Adipose tissue (tissue), 3 donors: ENCODE data around the gene GRB10. TPM values are rescaled to one million over a fixed set of nuclear protein-coding genes. Genes with fewer than 3 reads are reported as not detected.

Source experiments
- H3K27ac ChIP-seq: one replicate; pipeline ENCODE4 v1.5.1; 2013; ENCODE audit warnings: low read depth, low read length
- WGBS, 3 donors: extraction: QIAGEN DNeasy Blood & Tissue Kit; methylation state at CpG; one replicate each; pipeline ENCODE4 v1.1.7; 2013; 5-methylcytosine and 5-hydroxymethylcytosine counted together
- polyA plus RNA-seq, 3 donors: library from polyadenylated mRNA; stranded (reverse); fragments of 200-250 nt; gene quantifications; one replicate each; pipeline ENCODE4 v1.2.3, GENCODE V29; 2013
- donor health status: healthy with polysubstance abuse.
- donor health status: Bipolar disorder and iron deficiency.
- donor health status: healthy.

The GRB10 gene
- polyA plus RNA-seq, 3 donors = 25.6 to 61.6 (median 26.1) TPM

GRCh38 chr7:50806143-50806542 is 23.4 kb upstream of the GRB10 start:
- WGBS, 3 donors = 71 to 77% (median 71%) methylated on average over 9 of the region's 9 CpGs

GRCh38 chr7:50805447-50806125 is 22.9 kb upstream of the GRB10 start:
- 48 to 66% (median 53%) methylated on average over 5 of the region's 5 CpGs for WGBS, 3 donors
- H3K27ac ChIP-seq = no peak overlapping the region

More at GRCh38 chr7:50806143-50806542, 23.4 kb upstream of the GRB10 start:
- H3K27ac ChIP-seq = no peak overlapping the region

GRCh38 chr7:50803359-50804337 is 21.0 kb upstream of the GRB10 start:
- H3K27ac ChIP-seq = no peak overlapping the region
- 84 to 88% (median 87%) methylated on average over 5 of the region's 5 CpGs for WGBS, 3 donors

- no peak overlapping the region for H3K27ac ChIP-seq
- WGBS, 3 donors = 86 to 95% (median 87%) methylated on average over 1 of the region's 1 CpG
Measured at GRCh38 chr7:50801907-50802306, 19.2 kb upstream of the GRB10 start.

DNA sequence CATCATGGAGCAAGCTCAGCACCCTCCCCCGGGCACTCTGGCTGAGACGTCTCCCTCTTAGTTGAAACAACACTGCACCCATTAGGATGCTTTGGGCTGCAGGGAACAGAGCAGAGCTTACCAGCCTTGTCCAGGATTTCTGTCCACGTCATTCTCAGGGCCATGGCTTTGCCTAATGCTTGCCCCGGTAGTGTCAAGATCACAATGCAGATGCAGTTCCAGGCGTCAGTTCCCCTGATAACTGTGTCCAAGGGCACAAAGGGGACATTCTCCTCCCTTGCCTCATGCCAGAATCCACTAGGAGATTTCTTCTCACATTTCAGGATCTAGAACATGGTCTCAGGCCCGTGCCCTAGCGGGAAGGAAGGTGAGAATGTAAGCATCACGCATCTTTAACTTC is 17.2 kb upstream of the GRB10 start:
- 89 to 94% (median 92%) methylated on average over 8 of the region's 8 CpGs for WGBS, 3 donors

GRCh38 chr7:50798126-50798525 is 15.4 kb upstream of the GRB10 start:
- 94 to 97% (median 96%) methylated on average over 2 of the region's 2 CpGs for WGBS, 3 donors

More for the DNA sequence above, 17.2 kb upstream of the GRB10 start:
- H3K27ac ChIP-seq = no peak overlapping the region

DNA sequence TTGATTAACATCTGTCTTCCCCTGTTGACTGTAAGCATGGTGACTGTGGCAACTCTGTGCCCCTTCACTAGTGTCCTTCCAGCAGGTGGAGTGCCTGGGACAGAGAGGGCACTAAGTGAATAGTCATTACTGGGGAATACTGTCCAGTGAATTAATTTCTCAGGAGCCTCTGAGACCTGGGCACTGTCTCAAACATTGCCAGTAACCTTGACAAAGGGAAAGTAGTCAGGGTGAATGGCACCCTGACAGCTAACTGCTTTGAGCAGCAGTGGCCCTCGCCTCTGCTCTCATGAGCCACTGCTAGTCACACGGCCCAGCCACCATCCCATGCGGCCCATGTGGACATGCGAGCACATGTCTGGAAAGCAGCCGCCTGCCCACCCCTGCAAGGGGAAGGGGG is 13.1 kb upstream of the GRB10 start:
- 56 to 97% (median 96%) methylated on average over 5 of the region's 5 CpGs for WGBS, 3 donors

More at GRCh38 chr7:50798126-50798525, 15.4 kb upstream of the GRB10 start:
- no peak overlapping the region for H3K27ac ChIP-seq

DNA sequence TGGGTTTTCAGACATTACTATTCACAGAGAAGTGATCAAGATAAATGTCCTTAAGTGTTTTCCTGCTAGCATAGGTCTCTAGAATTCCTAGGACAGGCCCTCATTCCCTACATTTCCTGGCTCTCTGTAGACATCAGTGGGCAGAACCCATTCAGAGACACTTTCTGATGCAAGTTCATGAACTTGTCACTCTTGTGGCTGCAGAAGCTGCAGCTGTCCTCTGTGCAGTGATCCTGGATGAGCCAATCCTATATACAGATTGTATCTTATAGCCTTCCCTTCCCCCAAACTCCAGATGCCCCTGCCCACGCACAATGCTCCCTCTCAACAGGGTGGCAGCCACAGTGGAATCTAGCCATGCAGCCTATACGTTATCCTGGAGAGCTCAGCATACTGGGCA is 12.6 kb upstream of the GRB10 start:
- H3K27ac ChIP-seq = no peak overlapping the region
- WGBS, 3 donors = 80 to 81% (median 80%) methylated on average over 2 of the region's 2 CpGs

More for the DNA sequence above, 13.1 kb upstream of the GRB10 start:
- H3K27ac ChIP-seq = no peak overlapping the region

GRCh38 chr7:50793947-50794570 is 11.4 kb upstream of the GRB10 start:
- no peak overlapping the region for H3K27ac ChIP-seq
- 62 to 69% (median 63%) methylated on average over 18 of the region's 18 CpGs for whole genome bisulfite sequencing, 3 donors

- 1% methylated on average over 76 to 109 of the region's 113 CpGs for WGBS, 3 donors
- H3K27ac ChIP-seq = no peak overlapping the region
Measured at GRCh38 chr7:50793120-50793946, 10.6 kb upstream of the GRB10 start.

DNA sequence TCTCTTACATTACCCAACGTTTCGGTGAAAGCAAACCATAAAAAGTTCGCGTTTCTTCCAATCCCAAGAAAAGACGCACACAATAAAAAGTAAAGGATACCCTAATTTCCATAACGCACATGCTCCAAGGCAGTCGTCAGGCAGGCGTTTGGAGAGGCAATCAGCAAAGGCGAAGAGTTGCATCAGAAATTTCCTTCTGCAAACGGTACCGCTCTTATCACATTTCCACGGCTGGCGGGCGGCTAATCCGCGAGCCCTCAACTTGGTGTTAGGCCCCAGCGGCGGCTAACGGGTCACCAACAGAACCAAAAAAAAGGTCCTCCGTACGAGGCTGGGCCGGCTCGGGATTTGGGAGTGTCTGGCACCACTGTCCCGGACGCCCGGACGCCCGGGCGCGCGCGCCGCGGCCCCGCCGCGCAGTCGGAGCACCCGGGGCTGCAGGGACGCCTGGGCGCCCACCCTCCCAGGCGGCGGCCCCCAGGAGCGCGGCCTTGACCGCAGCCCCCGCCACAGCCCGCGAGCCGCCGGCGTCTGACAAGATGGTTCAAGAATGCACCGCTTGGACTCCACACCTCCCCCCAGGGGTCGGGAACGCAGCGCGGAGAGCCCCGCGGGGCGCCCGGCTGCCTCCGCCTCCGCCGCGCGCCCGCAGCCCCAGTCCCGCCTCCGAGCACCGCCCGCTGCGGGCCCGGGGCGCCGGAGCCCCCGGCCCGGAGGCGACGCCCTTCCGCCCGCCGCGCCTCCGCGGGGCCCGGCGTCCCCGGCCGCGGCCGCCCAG is 9.8 kb upstream of the GRB10 start:
- WGBS, 3 donors = 1% methylated on average over 67 to 91 of the region's 91 CpGs
- H3K27ac ChIP-seq = no peak overlapping the region

GRCh38 chr7:50791938-50792341 is 9.2 kb upstream of the GRB10 start:
- WGBS, 3 donors = 5 to 10% (median 9%) methylated on average over 10 of the region's 10 CpGs
- no peak overlapping the region for H3K27ac ChIP-seq

GRCh38 chr7:50791363-50791937 is 8.8 kb upstream of the GRB10 start:
- no peak overlapping the region for H3K27ac ChIP-seq
- 27 to 58% (median 54%) methylated on average over 5 of the region's 5 CpGs for WGBS, 3 donors

DNA sequence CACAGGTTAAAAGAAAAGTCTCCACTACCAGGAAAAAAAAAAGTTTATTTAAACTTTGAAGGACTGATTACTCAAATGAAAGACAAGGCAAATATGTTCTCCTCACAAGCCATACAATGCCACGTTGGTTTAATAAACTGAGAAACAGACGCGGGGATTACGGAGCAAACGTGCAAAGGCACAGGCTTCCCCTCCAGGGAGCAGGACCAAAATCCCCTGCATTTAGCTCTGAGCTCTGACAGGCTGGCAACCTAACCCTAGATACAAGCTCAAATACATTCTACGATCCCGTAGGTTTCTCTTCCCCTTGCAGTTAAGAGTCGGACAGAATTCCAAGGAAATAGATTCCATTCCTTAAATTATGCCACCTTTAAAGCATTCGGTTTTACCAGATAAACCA is 7.7 kb upstream of the GRB10 start:
- no peak overlapping the region for H3K27ac ChIP-seq
- WGBS, 3 donors = 32 to 71% (median 66%) methylated on average over 9 of the region's 9 CpGs

DNA sequence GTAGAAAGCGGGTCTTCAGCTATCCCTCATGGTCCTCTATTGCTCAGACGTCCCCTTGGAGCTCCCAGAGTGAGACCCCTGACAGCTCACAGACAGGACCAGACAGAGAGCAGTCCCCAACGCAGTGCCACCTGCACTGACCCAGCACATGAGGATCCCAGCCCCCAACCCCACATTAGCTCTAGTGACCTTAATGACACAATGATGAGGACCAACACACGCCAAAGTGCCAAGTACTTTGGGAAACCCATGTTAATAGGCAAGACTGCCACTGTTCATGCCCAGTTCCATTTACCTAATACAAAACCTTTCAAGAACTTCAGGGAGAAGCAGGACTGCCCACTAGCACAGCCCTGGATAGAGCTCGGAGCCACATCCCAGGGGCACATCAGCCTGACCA is 5.7 kb upstream of the GRB10 start:
- no peak overlapping the region for H3K27ac ChIP-seq
- 92 to 98% (median 96%) methylated on average over 5 of the region's 5 CpGs for WGBS, 3 donors

DNA sequence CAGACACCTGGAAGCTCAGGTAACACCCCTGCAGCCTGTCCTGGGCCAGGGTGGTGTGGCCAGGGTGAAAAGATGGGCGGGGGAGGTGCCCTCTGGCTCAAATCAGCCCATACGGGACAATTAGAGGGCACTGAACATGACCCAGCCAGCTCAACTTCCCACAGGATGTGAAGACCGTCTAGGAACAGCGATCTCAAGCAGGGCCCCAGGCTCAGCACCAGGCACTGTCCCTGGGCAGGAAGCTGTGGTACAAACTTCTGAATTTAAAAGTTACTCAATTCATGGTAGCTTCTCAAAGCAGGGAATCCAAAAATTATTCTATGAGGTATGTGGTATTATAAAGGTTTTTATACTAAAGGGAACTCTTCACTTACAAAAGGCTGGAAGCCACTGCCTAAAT is 5.1 kb upstream of the GRB10 start:
- no peak overlapping the region for H3K27ac ChIP-seq
- 53 to 72% (median 62%) methylated on average over 4 of the region's 4 CpGs for WGBS, 3 donors

GRCh38 chr7:50785346-50785745 is 2.6 kb upstream of the GRB10 start:
- H3K27ac ChIP-seq = no peak overlapping the region
- 44 to 93% (median 91%) methylated on average over 5 to 6 of the region's 6 CpGs for WGBS, 3 donors
